GM20431 (cell line): ENCODE data around the gene RBM20.
"Not testable (repeated sequence)": the region's sequence is repeated elsewhere in the genome, so short reads cannot be mapped to it uniquely, and the experiment has no call there.

Experiments
- in situ Hi-C: fragments of 300-500 bp; cut with MseI, MboI; formaldehyde crosslinking; loops from one replicate; pipeline ENCODE4 v1.15.0; 2020; ENCODE audit warnings: low sequenced_read_pairs; ENCODE audit not compliant: unreplicated experiment

Gene RBM20

DNA sequence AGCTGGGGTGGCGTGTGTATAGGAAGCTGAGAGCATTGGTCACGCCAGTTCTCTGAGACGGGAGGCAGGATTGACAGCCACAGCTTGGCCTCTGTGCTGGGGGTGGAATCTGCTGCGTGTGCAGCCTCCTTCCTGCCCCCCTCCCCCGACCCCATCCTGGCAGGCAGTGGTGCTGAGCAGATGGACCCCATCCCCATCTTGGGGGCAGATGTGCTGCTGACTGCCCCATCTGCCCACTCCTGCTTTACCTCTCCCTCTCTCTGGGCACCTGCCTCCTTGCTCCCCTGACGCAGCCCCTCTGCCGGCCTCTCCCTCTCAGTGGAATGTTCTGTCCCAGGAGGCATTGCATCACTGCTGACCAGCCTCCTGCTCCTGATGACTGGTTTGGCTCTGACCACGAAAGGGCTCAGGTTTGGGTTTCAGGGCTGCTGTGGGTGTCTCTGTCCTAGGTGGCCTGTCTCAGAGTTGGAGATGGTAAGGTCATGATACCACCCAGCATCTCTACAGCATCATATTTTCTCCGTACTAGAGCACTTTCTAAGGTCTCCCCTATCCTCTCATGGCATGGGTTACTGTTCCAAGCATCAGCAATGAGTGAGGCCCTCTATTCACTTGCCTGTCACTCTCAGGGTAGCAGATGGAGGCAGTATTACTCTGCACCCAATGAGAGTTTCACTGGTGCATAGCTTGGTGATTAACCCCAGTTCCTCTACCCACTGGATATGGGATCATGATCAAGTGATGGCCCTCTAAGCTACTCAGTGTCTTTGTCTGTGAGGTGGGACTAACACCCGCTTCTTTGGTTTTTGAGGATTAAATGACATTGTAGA, 81.9 kb downstream of the RBM20 start:
- in situ Hi-C loops, result no loop called here

GRCh38 chr10:110727785-110728184, 83.6 kb downstream of the RBM20 start:
- in situ Hi-C loops, result not testable (repeated sequence)

GRCh38 chr10:110730345-110731050, 86.4 kb downstream of the RBM20 start:
- in situ Hi-C loops, result no loop called here

- in situ Hi-C loops, result no loop called here
These were observed 89.2 kb downstream of the RBM20 start for GRCh38 chr10:110733218-110733952.

- in situ Hi-C loops, result no loop called here
These were observed 91.5 kb downstream of the RBM20 start for GRCh38 chr10:110735620-110736027.

DNA sequence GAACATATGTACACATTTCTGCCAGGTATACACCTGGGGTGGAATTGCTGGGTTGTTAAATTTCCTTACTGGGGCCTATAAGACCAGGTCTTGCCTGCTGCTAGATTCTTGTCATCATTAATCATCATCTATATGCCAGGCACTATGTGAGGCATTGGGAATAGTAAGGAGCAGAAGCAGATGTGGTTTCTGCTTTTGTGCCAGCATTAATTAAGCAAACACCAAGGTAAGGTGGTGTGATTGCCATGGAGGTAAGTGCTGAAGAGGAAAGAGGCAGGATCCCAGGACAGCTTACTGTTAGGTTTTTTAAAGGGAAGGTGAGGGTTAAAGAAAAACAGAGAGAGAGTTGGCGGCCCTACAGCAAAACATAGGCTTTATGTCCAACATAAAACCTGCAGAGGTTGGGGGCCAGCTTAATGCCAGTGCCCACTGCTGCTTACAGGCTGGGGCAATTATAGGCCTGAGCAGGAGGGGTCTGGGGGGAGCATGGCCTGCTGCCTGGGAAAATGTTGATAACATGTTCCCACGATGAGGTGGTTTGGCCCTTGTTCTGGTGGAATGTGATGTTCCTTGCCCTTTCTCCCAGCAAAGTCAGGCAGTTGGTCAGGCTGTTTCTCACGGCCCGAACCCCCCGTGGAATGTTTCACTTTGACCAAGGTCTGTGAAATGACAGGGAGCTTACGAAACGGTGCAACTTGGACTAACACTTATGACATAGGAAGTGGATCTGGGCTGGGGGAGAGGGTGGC, 93.9 kb downstream of the RBM20 start:
- in situ Hi-C loops, result no loop called here

GRCh38 chr10:110739811-110740271, 95.7 kb downstream of the RBM20 start:
- in situ Hi-C loops, result no loop called here

GRCh38 chr10:110742801-110743200, 98.7 kb downstream of the RBM20 start:
- in situ Hi-C loops, result no loop called here

GRCh38 chr10:110744782-110745181, 100.6 kb downstream of the RBM20 start:
- in situ Hi-C loops, result no loop called here

DNA sequence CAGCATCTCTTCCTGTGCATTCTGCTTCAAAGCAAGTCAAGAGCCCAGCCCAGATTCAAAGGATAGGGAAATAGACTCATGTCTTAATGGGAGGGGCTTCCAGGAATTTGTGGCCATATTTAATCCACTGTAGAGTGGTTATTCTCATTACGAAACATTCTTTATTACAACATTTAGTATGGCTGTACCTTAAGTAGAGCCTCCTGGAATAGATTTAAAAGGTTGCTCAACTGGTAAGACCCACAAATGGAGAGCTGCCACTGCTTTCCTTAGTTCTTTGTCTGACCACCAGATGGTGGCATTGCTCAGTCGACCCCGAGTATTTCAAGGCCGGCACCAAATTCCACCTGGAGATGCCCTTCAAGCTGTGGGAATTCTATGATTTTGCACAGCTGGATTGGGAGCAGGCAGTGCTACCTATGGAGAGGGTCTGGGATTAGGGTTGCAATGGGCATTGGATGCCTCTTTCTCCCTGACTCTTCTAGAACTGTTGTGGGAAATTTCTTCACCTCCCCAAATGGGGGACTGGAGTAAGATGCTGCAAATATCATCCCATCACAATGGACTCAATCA, 102.2 kb downstream of the RBM20 start:
- in situ Hi-C loops, result no loop called here

DNA sequence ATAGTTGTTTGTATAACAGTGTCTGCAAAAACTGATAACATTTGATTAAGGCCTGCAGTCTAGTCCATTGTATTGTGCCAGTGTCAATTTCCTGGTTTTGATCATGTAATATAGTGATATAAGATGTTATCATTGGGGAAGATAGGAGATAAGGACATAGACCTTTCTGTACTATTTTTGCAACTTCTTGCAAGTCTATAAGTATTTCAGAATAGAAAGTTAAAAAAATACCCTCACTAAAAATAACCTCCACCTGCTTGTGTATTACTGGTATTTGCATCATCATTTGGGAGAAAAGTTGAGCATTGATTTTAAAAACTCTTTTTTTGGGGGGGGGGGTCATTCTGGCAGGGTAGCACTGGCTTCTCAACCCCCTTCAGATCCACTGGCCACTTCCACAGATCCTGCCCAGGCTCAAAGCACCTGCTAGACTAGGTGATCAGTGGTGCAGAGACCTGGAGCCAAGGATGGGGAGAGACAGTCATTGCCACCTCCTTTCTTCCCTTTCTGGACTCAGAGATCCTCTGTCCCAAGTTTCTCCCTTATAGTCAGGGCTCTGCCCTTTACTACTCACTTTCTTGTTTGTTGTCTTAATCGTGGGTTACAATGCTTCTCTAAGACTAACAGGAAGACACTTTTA, 103.0 kb downstream of the RBM20 start:
- in situ Hi-C loops, result no loop called here

GRCh38 chr10:110747609-110748464, 103.7 kb downstream of the RBM20 start:
- in situ Hi-C loops, result no loop called here

- in situ Hi-C loops, result no loop called here
These were observed 104.8 kb downstream of the RBM20 start for GRCh38 chr10:110748970-110749369.

DNA sequence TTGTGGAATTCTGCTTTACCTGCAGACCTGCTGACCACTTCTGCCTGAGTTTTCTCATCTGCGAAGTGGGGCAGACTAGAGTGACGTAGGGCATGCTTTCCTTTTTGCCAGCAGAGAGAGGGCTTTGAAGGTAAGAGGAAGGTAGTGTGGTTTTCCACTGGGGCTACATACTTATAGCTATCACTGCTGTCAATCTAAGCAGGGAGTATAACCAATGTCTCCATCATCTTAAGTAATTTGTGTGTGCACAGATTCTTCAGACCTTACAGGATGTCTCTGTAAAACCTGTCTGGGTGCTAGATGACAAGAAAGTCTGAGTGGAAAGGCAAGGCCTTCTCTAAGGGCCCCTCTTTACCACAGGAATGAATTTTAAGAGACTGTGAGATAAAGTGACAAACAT, 106.8 kb downstream of the RBM20 start:
- in situ Hi-C loops, result loop anchor here (25.0 kb wide), 1 partner anchor 136 kb away; no protein-coding TSS in a partner anchor

- in situ Hi-C loops, result loop anchor here (25.0 kb wide), 1 partner anchor 135 kb away; no protein-coding TSS in a partner anchor
These were observed 107.7 kb downstream of the RBM20 start for GRCh38 chr10:110751850-110752249.

DNA sequence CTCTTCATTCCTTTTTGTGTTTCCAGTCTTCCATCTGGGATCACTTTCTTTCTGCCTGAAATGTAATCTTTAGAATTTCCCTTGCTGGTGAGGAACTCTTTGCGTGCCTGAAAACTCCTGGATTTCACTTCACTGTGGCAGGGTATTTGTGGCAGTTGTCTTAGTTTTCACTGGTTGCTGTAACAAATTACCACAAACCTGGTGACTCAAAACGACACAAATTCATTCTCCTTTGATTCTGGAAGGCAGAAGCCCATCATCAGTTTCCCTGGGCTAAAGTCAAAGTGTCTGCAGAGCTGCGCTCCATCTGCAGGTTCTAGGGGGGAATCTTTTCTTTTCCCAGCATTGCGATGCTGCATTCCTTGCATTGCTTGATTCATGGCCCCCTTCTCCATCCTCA, 109.3 kb downstream of the RBM20 start:
- in situ Hi-C loops, result loop anchor here (25.0 kb wide), 1 partner anchor 134 kb away; no protein-coding TSS in a partner anchor

DNA sequence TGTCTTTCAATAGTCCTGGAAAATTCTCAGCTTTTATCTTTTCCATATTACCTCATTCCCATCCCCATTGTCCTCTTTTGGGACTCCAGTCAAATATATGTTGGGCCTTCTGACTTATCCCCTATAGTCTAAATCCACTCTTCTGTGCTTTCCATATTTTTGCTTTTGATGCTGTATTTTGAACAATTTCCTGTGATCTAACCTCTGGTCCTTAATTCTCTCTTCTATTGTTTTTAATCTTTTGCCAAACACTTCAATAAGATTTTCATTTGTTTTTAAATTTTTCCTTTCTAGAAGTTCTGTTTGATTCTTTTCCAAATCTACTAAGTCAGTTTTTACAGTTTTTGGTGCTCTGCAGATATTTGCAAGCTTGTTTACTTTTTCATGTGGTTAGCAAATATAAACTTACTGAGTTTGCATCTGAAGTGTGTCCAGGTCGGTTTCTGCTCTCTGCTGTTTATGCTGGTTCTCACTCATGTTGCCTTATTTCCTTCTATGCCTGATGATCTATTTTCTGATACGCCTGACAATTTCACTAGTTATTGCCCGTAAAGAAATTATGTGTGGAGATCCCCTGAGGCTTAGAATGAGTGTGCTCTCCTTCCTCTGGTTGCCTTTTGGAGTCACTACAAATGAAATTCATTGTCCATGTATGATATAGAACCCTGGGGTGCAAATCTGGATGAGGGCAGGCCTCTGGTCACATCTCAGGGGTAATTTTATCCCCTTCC, 110.4 kb downstream of the RBM20 start:
- in situ Hi-C loops, result loop anchor here (25.0 kb wide), 1 partner anchor 133 kb away; no protein-coding TSS in a partner anchor
